Measurements from ENCODE around the gene CHAT.

DNA sequence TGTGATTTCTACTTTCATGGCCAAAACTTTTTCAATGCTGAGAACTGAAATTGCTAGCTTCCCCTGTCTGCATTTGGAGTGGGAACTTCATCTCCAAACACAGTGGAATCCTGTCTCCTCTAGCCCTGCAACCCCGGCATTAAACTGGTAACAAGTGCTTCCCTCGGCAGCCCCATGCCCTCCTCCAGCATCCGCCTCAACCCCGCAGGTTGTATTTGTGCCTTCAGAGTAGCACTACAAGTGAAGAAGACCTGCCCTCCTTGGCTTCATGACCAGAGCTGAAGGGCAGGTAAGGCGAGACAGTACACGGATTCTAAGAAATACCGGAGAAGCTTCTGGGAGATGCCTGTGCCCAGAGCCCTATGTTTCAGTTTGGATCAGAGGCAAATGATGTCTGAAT, 82.5 kb downstream of the CHAT start:
- TF ChIP-seq POLR2A (IDR thresholded peaks at IDR 0.05), result no peak
- TF ChIP-seq, protein P1, sequence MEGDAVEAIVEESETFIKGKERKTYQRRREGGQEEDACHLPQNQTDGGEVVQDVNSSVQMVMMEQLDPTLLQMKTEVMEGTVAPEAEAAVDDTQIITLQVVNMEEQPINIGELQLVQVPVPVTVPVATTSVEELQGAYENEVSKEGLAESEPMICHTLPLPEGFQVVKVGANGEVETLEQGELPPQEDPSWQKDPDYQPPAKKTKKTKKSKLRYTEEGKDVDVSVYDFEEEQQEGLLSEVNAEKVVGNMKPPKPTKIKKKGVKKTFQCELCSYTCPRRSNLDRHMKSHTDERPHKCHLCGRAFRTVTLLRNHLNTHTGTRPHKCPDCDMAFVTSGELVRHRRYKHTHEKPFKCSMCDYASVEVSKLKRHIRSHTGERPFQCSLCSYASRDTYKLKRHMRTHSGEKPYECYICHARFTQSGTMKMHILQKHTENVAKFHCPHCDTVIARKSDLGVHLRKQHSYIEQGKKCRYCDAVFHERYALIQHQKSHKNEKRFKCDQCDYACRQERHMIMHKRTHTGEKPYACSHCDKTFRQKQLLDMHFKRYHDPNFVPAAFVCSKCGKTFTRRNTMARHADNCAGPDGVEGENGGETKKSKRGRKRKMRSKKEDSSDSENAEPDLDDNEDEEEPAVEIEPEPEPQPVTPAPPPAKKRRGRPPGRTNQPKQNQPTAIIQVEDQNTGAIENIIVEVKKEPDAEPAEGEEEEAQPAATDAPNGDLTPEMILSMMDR (IDR thresholded peaks at IDR 0.05), result no peak

Data from ovary (tissue), 3 donors.